GM12878 (cell line): Measurements from ENCODE around the gene KRT28.

Experiments
- POLR2A ChIP-seq: IDR thresholded peaks from 2 replicates; pipeline ENCODE4 v1.6.1; 2011; ENCODE audit warnings: low read depth, mild to moderate bottlenecking, low read length
- RCOR1 ChIP-seq: conservative IDR thresholded peaks from 2 replicates; pipeline ENCODE4 v1.6.1; 2012; ENCODE audit warnings: low read depth, low read length, improper control_type of control experiment
- RFX5 ChIP-seq: IDR thresholded peaks from 2 replicates; pipeline ENCODE4 v1.6.1; 2011; ENCODE audit warnings: low read depth, low read length, improper control_type of control experiment
- TF ChIP-seq, protein P1 (sequence below), 3 experiments: IDR thresholded peaks in 2 of 3; conservative IDR thresholded peaks in 1 of 3; 2 replicates each; pipeline ENCODE4 v1.5.1; 2011; ENCODE audit warnings: low read depth in 3 of 3, low read length in 3 of 3, mild to moderate bottlenecking in 3 of 3, control low read depth in 2 of 3, moderate library complexity in 2 of 3, inconsistent platforms in 1 of 3, mixed read lengths in 1 of 3; ENCODE audit not compliant: control insufficient read depth in 2 of 3, insufficient read depth in 1 of 3; ENCODE audit errors: extremely low read depth in 1 of 3

- TF ChIP-seq RCOR1 (no peak), RFX5 (no peak), POLR2A (no peak)
- TF ChIP-seq, protein P1, sequence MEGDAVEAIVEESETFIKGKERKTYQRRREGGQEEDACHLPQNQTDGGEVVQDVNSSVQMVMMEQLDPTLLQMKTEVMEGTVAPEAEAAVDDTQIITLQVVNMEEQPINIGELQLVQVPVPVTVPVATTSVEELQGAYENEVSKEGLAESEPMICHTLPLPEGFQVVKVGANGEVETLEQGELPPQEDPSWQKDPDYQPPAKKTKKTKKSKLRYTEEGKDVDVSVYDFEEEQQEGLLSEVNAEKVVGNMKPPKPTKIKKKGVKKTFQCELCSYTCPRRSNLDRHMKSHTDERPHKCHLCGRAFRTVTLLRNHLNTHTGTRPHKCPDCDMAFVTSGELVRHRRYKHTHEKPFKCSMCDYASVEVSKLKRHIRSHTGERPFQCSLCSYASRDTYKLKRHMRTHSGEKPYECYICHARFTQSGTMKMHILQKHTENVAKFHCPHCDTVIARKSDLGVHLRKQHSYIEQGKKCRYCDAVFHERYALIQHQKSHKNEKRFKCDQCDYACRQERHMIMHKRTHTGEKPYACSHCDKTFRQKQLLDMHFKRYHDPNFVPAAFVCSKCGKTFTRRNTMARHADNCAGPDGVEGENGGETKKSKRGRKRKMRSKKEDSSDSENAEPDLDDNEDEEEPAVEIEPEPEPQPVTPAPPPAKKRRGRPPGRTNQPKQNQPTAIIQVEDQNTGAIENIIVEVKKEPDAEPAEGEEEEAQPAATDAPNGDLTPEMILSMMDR (IDR thresholded peaks at IDR 0.05 in 2 of 3, conservative IDR thresholded peaks at IDR 0.05 in 1 of 3; ENCODE audit: control insufficient read depth in 2 of 3, extremely low read depth in 1 of 3, insufficient read depth in 1 of 3, low read depth in 3 of 3, low read length in 3 of 3), result no peak
Measured at GRCh38 chr17:40794466-40794865, 5.3 kb downstream of the KRT28 start.
